Stomach (tissue), 9 donors: ENCODE results near the gene RREB1. TPM values are rescaled to one million over a fixed set of nuclear protein-coding genes. Genes with fewer than 3 reads are reported as not detected.

Source experiments
- DNase-seq, 2 donors: peaks; one replicate each; pipeline versions ENCODE4 v3.0.0 to v3.0.0-alpha.2; 2013 to 2019
- H3K27ac ChIP-seq, 5 donors: fragments of 200-600 bp in 4 of 5; sonication (generic) in 4 of 5; one replicate each; pipeline ENCODE4 v1.5.1; 2013 to 2019; ENCODE audit warnings: mild to moderate bottlenecking in 1 of 5, moderate library complexity in 1 of 5
- H3K27me3 ChIP-seq, 3 donors: fragments of 200-600 bp; sonication (generic); one replicate each; pipeline ENCODE4 v1.5.1; 2017 to 2019; ENCODE audit warnings: mixed run types in 1 of 3
- H3K36me3 ChIP-seq, 4 donors: fragments of 200-600 bp; sonication (generic); 1 replicate in 3 of 4; 2 replicates in 1 of 4; pipeline ENCODE4 v1.5.1; 2016 to 2019
- H3K4me1 ChIP-seq, 4 donors: fragments of 200-600 bp; sonication (generic); one replicate each; pipeline ENCODE4 v1.5.1; 2016 to 2019
- H3K4me3 ChIP-seq, 4 donors: fragments of 200-600 bp; sonication (generic) in 3 of 4; one replicate each; pipeline ENCODE4 v1.5.1; 2016 to 2019; ENCODE audit warnings: mild to moderate bottlenecking in 1 of 4
- H3K9me3 ChIP-seq, 4 donors: fragments of 200-600 bp; sonication (generic); one replicate each; pipeline ENCODE4 v1.5.1; 2016 to 2019
- CTCF ChIP-seq, 7 experiments: fragments of 450-650 bp in 4 of 7; fragments of 200-600 bp in 3 of 7; sonication (generic) in 3 of 7; IDR thresholded peaks; one replicate each; pipeline ENCODE4 v1.5.1; 2016 to 2019; ENCODE audit warnings: antibody characterized with exemption in 7 of 7, control low read depth in 2 of 7, mild to moderate bottlenecking in 1 of 7
- EP300 ChIP-seq: sonication (generic); formaldehyde crosslinking; IDR thresholded peaks from one replicate; pipeline ENCODE4 v1.6.1; 2017; ENCODE audit warnings: antibody characterized with exemption
- POLR2A ChIP-seq, 4 donors: fragments of 450-650 bp; IDR thresholded peaks; one replicate each; pipeline ENCODE4 v1.6.1; 2016; ENCODE audit warnings: antibody characterized with exemption in 4 of 4, control low read depth in 2 of 4, mild to moderate bottlenecking in 1 of 4, moderate library complexity in 1 of 4
- POLR2AphosphoS5 ChIP-seq, 3 donors: sonication (generic); formaldehyde crosslinking; IDR thresholded peaks; one replicate each; pipeline ENCODE4 v1.6.1; 2016; ENCODE audit warnings: antibody characterized with exemption in 3 of 3
- WGBS, 5 donors: extraction: QIAGEN DNeasy Blood & Tissue Kit in 3 of 5; methylation state at CpG; one replicate each; pipeline versions ENCODE4 v1.1.5 to v1.1.7; 2013 to 2018; 5-methylcytosine and 5-hydroxymethylcytosine counted together
- intact Hi-C: fragments of 100-400 bp; cut with DNase I; formaldehyde crosslinking; loops from one replicate; pipeline ENCODE4 v1.15.1; 2023; ENCODE audit warnings: low total_unique reads
- polyA plus RNA-seq, 3 donors: library from polyadenylated mRNA; stranded (reverse); fragments of 200-250 nt; gene quantifications; one replicate each; pipeline ENCODE4 v1.2.3, GENCODE V29; 2013
- total RNA-seq, 5 donors: library from RNA; depleted of rRNA; stranded (reverse); fragments of >200 nt; gene quantifications; one replicate each; pipeline versions ENCODE4 v1.1.0 to v1.2.3, GENCODE V29; 2014 to 2016
- donor health status: healthy with polysubstance abuse.
- donor health status: Bipolar disorder and iron deficiency.
- donor health status: healthy.

The RREB1 gene
- total and polyA plus RNA-seq, 8 donors: 4.0 to 125 (median 45.3) TPM

GRCh38 chr6:7171733-7172132, 64.0 kb downstream of the RREB1 start:
- DNase-seq: no peak
- peaks cover 0 to 4% (median 0%) of the 10 kb centered on the region in 4 donors for H3K36me3 ChIP-seq
- no peaks in the 10 kb centered on the region for H3K27me3 ChIP-seq
- H3K4me3 ChIP-seq: no peak overlapping the region
- WGBS, 5 donors: 88 to 97% (median 94%) methylated on average over 5 of the region's 5 CpGs
- intact Hi-C loops: no loop called here
- H3K27ac ChIP-seq: peak overlapping the region; percentile 20 to 85 (median 76)
- peaks cover 58 to 100% (median 79%) of the 10 kb centered on the region in 4 donors for H3K4me1 ChIP-seq
- no peaks in the 10 kb centered on the region for H3K9me3 ChIP-seq
- TF ChIP-seq POLR2AphosphoS5 (IDR thresholded peaks at IDR 0.05) (no peak), CTCF (IDR thresholded peaks at IDR 0.05) (no peak), POLR2A (IDR thresholded peaks at IDR 0.05) (no peak), EP300 (no peak)

- Histone ChIP-seq H3K27ac (peak overlapping the region in 4 of 5 donors; percentile 10 to 80 (median 72)), H3K4me3 (no peak overlapping the region), H3K9me3 (no peaks in the 10 kb centered on the region), H3K36me3 (peaks cover 0 to 8% (median 5%) of the 10 kb centered on the region in 4 donors), H3K27me3 (no peaks in the 10 kb centered on the region), H3K4me1 (peaks cover 50 to 93% (median 71%) of the 10 kb centered on the region in 4 donors)
- no peak for DNase-seq
- TF ChIP-seq EP300 (no peak), POLR2AphosphoS5 (IDR thresholded peaks at IDR 0.05) (no peak), POLR2A (IDR thresholded peaks at IDR 0.05) (no peak), CTCF (IDR thresholded peaks at IDR 0.05) (no peak)
- intact Hi-C loops: no loop called here
- 33 to 69% (median 51%) methylated on average over 7 of the region's 7 CpGs for WGBS, 5 donors
Measured at GRCh38 chr6:7172649-7173048, 64.9 kb downstream of the RREB1 start.

GRCh38 chr6:7173843-7174503, 66.2 kb downstream of the RREB1 start:
- 63 to 85% (median 72%) methylated on average over 9 of the region's 9 CpGs for WGBS, 5 donors

GRCh38 chr6:7175462-7175861, 67.7 kb downstream of the RREB1 start:
- peak overlapping the region in 1 of 5 donors; percentile 63 for H3K27ac ChIP-seq
- H3K4me3 ChIP-seq: no peak overlapping the region
- H3K4me1 ChIP-seq: peaks cover 22 to 65% (median 44%) of the 10 kb centered on the region in 4 donors
- no peaks in the 10 kb centered on the region for H3K27me3 ChIP-seq
- intact Hi-C loops: no loop called here
- no peak for DNase-seq
- peaks cover 0 to 37% (median 32%) of the 10 kb centered on the region in 4 donors for H3K36me3 ChIP-seq
- no peak for TF ChIP-seq CTCF (IDR thresholded peaks at IDR 0.05)
- no peak for TF ChIP-seq POLR2AphosphoS5 (IDR thresholded peaks at IDR 0.05)
- TF ChIP-seq POLR2A (IDR thresholded peaks at IDR 0.05): no peak
- TF ChIP-seq EP300: no peak
- no peaks in the 10 kb centered on the region for H3K9me3 ChIP-seq
- WGBS, 5 donors: 71 to 88% (median 80%) methylated on average over 5 of the region's 5 CpGs

More at GRCh38 chr6:7173843-7174503, 66.2 kb downstream of the RREB1 start:
- DNase-seq: no peak
- intact Hi-C loops: no loop called here
- no peak overlapping the region for H3K4me3 ChIP-seq
- H3K27me3 ChIP-seq: no peaks in the 10 kb centered on the region
- H3K36me3 ChIP-seq: peaks cover 0 to 22% (median 18%) of the 10 kb centered on the region in 4 donors
- H3K4me1 ChIP-seq: peaks cover 37 to 80% (median 59%) of the 10 kb centered on the region in 4 donors
- TF ChIP-seq POLR2A (IDR thresholded peaks at IDR 0.05): no peak
- no peak for TF ChIP-seq EP300
- no peak for TF ChIP-seq POLR2AphosphoS5 (IDR thresholded peaks at IDR 0.05)
- no peak for TF ChIP-seq CTCF (IDR thresholded peaks at IDR 0.05)
- no peaks in the 10 kb centered on the region for H3K9me3 ChIP-seq
- H3K27ac ChIP-seq: peak overlapping the region in 1 of 5 donors; percentile 80
